Mesenteric fat pad (tissue), 1 donor: ENCODE measurements around the gene TLK1. TPM values are rescaled to one million over a fixed set of nuclear protein-coding genes. Genes with fewer than 3 reads are reported as not detected.

Source experiments
- DNase-seq: peaks from one replicate; pipeline ENCODE4 v3.0.0-alpha.2; 2020; ENCODE audit warnings: low spot score
- total RNA-seq: library from RNA; stranded (reverse); fragmentation: NEBNext Ultra II Directional; extraction: Animal tissue kit (Norgen Biotek cat#: 25700); gene quantifications from one replicate; pipeline ENCODE4 v1.2.1, GENCODE V29; 2021
- donor health status: DM: yes; HTN: yes; CAD: no.

The TLK1 gene
- total RNA-seq, 1 donor from 2014 or later = 49.6 TPM

- no peak for DNase-seq
Measured at GRCh38 chr2:170969872-170970496, 190.7 kb downstream of the TLK1 start.

DNA sequence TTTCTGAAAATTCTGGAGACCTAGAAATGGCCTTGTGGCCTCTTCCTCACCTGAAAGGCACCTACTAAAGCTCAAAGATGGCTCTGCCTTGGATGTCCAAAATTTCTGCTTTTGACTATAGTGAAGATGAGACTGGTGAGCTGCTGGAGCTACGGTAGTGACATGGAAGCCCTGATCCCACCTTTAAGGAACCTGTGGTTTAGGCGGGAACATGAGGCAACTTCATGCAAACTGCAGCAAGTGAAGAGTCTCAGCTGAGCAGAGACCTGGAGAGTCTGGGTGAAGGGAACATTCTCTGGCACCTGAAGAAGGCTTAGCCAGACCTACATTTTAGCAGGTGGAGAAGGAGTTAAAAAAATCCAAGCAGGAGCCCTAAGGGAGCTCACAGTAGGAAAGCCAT lies 191.7 kb downstream of the TLK1 start:
- DNase-seq = no peak

DNA sequence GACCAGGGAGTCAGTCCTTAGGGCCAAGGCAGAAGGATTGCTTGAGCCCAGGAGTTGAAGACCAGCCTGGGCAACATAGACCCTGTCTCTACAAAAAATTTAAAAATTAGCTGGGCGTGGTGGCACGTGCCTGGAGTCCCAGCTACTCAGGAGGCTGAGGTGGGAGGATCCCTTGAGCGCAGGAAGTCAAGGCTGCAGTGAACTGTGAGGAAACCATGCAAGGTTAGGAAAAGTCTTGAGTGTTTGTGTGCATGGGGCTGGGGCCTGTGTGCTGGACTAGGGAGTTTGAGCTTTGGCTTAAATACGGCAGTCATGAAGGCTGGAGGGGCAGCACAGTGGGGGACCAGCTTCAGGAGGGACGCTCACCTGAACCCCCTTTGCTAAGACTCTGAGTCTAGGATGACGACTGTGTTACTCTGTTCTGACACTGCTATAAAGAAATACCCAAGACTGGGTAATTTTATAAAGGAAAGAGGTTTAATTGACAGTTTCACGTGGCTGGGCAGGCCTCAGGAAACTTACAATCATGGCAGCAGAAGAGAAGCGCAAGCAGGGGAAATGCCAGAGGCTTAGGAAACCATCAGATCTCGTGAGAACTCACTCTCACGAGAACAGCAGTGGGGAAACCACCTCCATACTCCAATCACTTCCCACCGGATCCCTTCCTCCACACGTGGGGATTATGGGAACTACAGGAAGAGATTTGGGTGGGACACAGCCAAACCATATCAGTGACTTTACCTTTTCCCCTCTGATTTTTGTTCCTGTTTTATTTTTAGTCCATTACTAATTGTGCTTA lies 192.3 kb downstream of the TLK1 start:
- DNase-seq = no peak

GRCh38 chr2:170967553-170967952 lies 193.1 kb downstream of the TLK1 start:
- no peak for DNase-seq

- no peak for DNase-seq
Measured at GRCh38 chr2:170966648-170967396, 193.9 kb downstream of the TLK1 start.

DNA sequence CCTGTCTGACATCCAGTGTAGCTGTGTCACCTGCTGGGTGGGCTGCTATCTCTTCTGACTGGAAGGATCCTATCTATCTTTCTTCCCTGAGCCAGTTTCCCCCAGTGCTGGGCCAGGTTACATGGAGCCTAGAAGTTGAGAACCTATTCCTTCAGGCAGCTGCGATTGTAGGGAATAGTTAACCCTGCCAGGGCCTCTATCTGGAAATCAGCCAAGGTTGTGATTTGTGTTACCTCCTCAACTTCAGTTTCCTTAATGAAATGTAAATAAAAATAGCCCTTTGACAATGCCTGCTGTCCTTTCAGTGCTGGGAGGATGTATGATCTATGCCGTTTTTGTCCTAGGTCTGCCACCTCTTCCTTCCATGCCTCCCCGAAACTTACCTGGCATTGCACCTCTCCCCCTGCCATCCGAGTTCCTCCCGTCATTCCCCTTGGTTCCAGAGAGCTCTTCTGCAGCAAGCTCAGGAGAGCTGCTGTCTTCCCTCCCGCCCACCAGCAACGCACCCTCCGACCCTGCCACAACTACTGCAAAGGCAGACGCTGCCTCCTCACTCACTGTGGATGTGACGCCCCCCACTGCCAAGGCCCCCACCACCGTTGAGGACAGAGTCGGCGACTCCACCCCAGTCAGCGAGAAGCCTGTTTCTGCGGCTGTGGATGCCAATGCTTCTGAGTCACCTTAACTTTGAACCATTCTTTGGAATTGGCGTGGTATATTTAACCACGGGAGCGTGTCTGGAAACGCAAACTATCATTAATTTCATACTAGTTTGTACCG lies 195.1 kb downstream of the TLK1 start:
- no peak for DNase-seq

DNA sequence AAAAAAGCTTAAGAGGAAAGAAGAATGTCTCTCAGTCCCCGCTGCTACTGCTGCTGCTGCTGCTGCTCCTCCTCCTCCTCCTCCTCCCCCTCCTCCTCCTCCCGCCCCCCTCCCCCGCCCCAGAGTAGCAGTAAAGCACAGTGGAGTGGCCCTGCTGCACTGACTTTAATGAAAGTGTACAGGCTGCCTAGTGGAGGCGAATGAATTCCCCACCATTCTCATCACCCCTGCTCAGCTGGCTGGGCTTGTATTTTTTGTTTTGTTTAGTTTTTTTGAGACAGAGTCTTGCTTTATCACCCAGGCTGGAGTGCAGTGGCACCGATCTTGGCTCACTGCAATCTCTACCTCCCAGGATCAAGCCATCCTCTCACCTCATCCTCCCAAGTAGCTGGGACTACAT lies 197.3 kb downstream of the TLK1 start:
- DNase-seq = no peak

DNA sequence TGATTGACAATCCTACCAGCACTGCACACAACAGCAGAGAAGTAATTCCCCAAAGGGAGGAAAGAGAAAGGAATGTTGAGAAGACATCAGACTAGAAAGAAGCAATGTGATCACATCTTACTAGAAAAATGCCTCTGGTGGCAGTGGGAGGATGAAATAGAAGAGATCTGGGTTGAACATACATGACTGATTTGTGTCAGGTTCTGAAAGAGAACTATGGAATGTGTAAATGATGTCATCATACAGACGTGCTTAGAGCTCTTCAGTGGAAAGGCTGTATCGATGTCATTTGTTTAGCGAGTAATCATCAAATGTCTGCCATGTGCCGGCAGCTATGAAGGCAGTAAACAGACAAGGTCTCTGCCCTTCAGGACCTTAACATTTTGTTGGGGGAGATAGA lies 206.8 kb downstream of the TLK1 start:
- no peak for DNase-seq

GRCh38 chr2:170950221-170950761 lies 210.4 kb downstream of the TLK1 start:
- no peak for DNase-seq

DNA sequence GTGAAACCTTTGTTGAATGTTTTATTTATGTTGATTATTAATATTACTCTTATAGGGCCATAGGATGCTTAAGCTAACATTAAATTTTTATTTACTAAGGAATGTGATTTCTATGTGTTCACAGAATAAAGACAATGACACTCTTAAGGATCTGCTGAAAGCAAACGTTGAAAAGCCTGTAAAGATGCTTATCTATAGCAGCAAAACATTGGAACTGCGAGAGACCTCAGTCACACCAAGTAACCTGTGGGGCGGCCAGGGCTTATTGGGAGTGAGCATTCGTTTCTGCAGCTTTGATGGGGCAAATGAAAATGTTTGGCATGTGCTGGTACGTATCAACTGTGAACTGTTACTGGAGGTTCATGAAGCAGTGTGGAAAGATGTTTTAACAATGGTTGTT lies 211.3 kb downstream of the TLK1 start:
- no peak for DNase-seq

- no peak for DNase-seq
Measured at GRCh38 chr2:170944545-170944944, 216.1 kb downstream of the TLK1 start.

- DNase-seq = no peak
Measured at GRCh38 chr2:170943596-170943995, 217.1 kb downstream of the TLK1 start.

DNA sequence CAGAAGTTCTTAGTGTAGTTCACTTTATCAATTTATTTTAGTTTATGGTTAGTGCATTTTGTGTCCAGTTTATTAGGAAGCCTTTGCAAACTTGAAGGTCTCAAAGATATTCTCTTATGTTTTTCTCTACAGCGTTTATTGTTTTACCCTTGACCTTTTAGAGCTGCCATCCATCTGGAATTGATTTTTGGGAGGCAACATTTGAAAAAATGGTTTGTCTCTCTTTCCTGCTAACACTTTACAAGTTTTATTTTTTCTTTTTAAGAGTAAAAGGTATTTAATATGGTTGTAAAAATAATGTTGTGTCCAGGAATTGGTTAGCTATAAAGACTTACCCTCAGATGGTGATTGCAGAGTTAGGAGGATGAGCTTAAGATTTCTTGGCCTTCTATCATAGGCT lies 217.7 kb downstream of the TLK1 start:
- DNase-seq = no peak

- DNase-seq = no peak
Measured at GRCh38 chr2:170942615-170943014, 218.1 kb downstream of the TLK1 start.

Other genes with a start within 250 kb of the TLK1 start
- gene GORASP2, start 231.6 kb downstream of the TLK1 start, total RNA-seq = 78.2 TPM